GM18526 (cell line): ENCODE data around the gene KCNQ1OT1.

Experiments used
- POLR2A ChIP-seq: IDR thresholded peaks from 3 replicates; pipeline ENCODE4 v1.6.1; 2011; ENCODE audit not compliant: insufficient read length; ENCODE audit errors: extremely low read depth

The KCNQ1OT1 gene

DNA sequence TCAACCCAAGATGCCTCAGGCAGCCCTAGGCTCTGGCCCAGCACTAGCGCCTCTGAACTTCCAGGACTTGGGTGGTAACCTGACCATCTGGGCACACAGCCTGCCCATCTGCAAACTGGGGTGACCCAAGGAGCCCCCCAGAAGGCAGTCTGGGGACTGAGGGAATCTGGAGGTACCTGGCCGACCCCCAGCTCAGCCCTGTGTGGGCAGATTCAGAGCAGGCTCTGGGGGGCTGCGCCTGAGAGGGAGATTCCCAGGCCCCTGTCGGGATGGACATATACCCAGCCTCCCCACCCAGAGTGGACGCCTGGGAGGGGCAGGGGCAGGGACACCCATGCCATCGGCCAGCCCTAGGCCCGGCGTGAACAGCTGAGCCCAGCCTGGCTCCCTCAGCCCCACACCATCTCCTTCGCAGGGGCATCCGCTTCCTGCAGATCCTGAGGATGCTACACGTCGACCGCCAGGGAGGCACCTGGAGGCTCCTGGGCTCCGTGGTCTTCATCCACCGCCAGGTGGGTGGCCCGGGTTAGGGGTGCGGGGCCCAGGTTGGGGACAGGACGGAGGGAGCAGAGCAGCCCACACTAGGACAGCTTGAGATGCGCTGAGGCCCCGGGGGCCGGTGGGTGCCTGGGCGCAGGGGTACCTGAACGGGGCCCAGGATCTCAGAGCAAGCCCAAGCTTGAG is 128.1 kb downstream of the KCNQ1OT1 start:
- TF ChIP-seq POLR2A: no peak

DNA sequence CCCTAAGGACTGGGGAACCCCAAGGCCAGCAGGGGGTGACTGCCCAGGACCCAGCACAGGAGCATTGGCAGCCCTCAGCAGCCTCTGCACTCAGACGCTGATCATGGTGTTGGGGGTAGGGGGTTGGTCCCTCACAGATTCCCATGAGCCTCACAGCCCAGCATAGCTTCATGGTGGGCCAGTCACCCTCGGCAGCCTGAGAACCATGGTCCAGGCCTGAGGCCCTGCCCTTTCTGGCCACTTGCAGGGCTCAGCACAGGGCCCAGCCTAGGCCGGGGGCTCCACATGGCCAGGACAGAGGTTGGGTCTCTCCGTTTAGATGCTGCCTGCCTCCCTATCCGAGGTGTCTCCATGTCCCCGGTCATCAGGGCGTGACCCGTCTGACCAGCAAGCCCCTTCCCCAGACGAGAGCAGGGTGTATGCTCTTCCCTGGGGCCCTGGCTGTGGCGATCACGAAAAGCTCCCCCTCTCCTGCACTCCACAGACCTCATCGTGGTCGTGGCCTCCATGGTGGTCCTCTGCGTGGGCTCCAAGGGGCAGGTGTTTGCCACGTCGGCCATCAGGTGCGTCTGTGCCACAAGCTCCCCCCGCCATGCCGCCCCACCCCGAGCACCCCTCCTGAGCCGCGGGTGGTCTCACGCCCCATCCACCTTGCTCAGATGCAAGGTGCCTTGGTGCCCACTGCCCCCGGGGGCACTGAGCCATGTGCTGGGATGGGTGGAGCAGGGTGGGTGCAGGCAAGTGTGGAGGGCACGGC is 128.8 kb downstream of the KCNQ1OT1 start:
- no peak for TF ChIP-seq POLR2A

GRCh38 chr11:2570211-2570811 is 129.5 kb downstream of the KCNQ1OT1 start:
- TF ChIP-seq POLR2A: no peak

GRCh38 chr11:2569731-2570210 is 130.0 kb downstream of the KCNQ1OT1 start:
- TF ChIP-seq POLR2A: no peak

GRCh38 chr11:2569321-2569721 is 130.5 kb downstream of the KCNQ1OT1 start:
- no peak for TF ChIP-seq POLR2A

- no peak for TF ChIP-seq POLR2A
Observed at GRCh38 chr11:2567026-2567671, 132.6 kb downstream of the KCNQ1OT1 start.

- TF ChIP-seq POLR2A: no peak
Observed at GRCh38 chr11:2566223-2567025, 133.4 kb downstream of the KCNQ1OT1 start.

DNA sequence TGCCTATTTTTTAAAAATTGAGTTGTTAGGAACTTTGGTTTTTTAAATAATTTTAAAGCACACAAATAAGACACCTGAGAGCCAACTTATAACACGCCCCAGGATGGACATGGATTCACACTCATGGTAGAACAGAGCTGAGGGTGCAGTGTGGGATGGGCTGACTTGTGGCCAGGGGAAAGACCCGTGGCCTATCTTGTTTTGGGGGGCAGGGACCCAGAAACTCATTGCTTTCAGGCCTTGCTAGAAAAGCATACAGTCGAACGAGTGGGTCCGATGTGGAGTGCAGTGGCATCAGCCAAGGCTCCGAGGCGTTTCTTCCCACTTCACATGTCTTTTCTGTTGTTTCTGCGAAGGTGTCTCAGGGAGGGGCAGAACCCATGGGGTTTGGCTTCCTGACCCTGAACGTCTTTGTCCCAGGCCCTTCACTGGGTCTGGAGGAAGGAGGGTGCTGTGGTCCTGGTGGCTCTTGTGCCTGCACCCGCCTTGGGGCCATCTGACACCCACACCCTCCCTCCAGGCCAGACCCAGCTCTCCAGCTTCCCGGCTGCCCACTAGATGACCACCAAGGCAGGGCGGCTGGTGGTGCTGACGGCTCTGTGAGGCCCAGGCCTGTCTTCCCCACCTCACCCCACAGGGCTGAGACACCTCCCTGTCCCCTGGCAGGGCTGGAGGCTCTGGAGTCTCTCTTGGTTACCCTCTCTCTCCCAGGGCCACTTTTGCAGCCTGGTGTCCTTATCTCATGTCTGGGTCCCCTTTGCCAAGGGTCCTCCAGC is 134.2 kb downstream of the KCNQ1OT1 start:
- TF ChIP-seq POLR2A: no peak

- TF ChIP-seq POLR2A: no peak
Observed at GRCh38 chr11:2564588-2565425, 135.0 kb downstream of the KCNQ1OT1 start.

DNA sequence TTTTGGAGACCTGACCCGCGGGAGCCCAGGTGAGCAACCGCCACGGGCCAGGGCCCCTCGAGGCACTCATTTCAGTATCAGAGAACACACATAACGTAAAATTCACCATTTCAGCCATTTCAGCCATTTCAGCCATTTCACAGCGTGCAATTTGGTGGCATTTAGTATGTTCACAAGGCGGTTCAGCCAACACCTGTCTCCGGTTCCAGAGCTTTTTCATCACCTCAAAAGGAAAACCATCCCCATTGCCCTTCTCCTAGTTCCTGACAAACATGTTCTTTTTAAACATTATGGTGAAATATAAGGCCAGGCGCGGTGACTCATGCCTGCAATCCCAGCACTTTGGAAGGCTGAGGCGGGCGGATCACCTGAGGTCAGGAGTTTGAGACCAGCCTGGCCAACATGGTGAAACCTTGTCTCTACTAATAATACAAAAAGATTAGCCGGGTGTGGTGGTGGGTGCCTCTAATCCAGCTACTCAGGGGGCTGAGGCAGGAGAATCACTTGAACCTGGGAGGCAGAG is 135.7 kb downstream of the KCNQ1OT1 start:
- no peak for TF ChIP-seq POLR2A

DNA sequence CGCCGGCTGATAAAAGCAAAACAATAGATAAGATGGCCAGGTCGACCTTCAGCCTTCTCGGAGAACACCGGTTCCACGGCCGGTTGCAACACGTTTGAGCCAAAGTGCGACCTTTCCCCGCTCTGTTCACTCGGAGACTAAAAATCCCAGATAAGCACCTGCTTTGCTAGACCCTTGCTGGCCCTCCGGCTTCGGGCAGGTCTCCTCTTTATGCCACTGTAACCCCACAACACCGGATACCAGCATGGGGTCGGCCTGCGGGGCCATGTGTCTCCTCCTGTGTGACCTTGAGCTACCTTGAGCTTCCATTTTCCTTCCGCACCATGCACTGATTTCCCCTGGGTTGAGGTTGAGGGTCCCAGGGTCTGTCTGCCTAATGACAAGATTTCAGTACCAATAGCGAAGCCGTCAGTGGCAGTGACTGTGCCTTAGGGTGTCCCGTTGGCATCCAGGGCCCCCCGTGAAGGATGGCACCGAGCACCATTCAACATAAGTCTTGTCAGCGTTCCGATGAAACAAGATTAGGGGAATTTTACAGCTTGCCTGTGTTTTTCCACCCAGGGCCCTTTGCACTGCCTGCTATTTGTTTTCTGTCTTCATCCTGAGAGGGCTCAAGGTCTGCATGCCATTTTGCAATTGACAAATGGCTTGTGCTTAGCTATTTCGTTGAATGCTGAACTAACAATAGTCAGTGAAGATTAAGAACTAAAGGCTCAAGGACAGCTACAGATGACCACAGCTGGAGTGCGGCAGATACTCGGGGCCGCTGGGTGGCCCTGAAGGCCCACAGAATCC is 136.4 kb downstream of the KCNQ1OT1 start:
- no peak for TF ChIP-seq POLR2A

GRCh38 chr11:2562890-2563212 is 136.9 kb downstream of the KCNQ1OT1 start:
- TF ChIP-seq POLR2A: no peak
